Stimulated activated CD8-positive, alpha-beta memory T cell treated with anti-CD3 and anti-CD28 coated beads, Interleukin-12 subunit alpha, Interleukin-12 subunit beta, amount 100 ng/mL, for 24 hours (primary cell): ENCODE measurements around the gene OR1J2.

Experiments
- DNase-seq: peaks from one replicate; pipeline ENCODE4 v3.0.0-alpha.2; 2020; ENCODE audit errors: extremely low read depth

Gene OR1J2

GRCh38 chr9:122551371-122551770 is 40.8 kb downstream of the OR1J2 start:
- no peak for DNase-seq

GRCh38 chr9:122552812-122553211 is 42.2 kb downstream of the OR1J2 start, which contains the start of gene OR1N2:
Gene OR1N2, plus strand, starts transcription at chr9:122553112. Its CDS starts 100 bp downstream, at chr9:122553212.
- DNase-seq: no peak
